ENCODE results near the gene KRT77. TPM values are rescaled to one million over a fixed set of nuclear protein-coding genes. Genes with fewer than 3 reads are reported as not detected.
"Not testable (repeated sequence)": the region's sequence is repeated elsewhere in the genome, so short reads cannot be mapped to it uniquely, and the experiment has no call there.

The KRT77 gene
- total RNA-seq, 1 donor from 2014 or later = not detected

GRCh38 chr12:52673713-52674432 lies 29.5 kb downstream of the KRT77 start:
- H3K27me3 Mint-ChIP-seq (ENCODE audit: low read depth) = peaks cover 44% of the 10 kb centered on the region
- no peaks in the 10 kb centered on the region for H3K36me3 Mint-ChIP-seq (ENCODE audit: low read depth)
- no peaks in the 10 kb centered on the region for H3K9me3 Mint-ChIP-seq (ENCODE audit: low read depth)
- no peak for DNase-seq (ENCODE audit: low spot score)
- TF ChIP-seq CTCF (IDR thresholded peaks at IDR 0.05) = no peak
- no peak overlapping the region for H3K27ac Mint-ChIP-seq (ENCODE audit: unreplicated experiment)
- no peak overlapping the region for H3K4me3 Mint-ChIP-seq (ENCODE audit: unreplicated experiment)
- no peaks in the 10 kb centered on the region for H3K4me1 Mint-ChIP-seq (ENCODE audit: low read depth)

- Mint-ChIP-seq H3K27me3 (ENCODE audit: low read depth) (peaks cover 43% of the 10 kb centered on the region), H3K36me3 (ENCODE audit: low read depth) (no peaks in the 10 kb centered on the region), H3K4me1 (ENCODE audit: low read depth) (no peaks in the 10 kb centered on the region), H3K27ac (ENCODE audit: unreplicated experiment) (no peak overlapping the region), H3K9me3 (ENCODE audit: low read depth) (no peaks in the 10 kb centered on the region), H3K4me3 (ENCODE audit: unreplicated experiment) (no peak overlapping the region)
- TF ChIP-seq CTCF (IDR thresholded peaks at IDR 0.05) = no peak
- DNase-seq (ENCODE audit: low spot score) = no peak
Observed at GRCh38 chr12:52673217-52673616, 30.1 kb downstream of the KRT77 start.

- Mint-ChIP-seq H3K4me3 (ENCODE audit: unreplicated experiment) (no peak overlapping the region), H3K27me3 (ENCODE audit: low read depth) (peaks cover 44% of the 10 kb centered on the region), H3K4me1 (ENCODE audit: low read depth) (no peaks in the 10 kb centered on the region), H3K36me3 (ENCODE audit: low read depth) (no peaks in the 10 kb centered on the region), H3K27ac (ENCODE audit: unreplicated experiment) (no peak overlapping the region), H3K9me3 (ENCODE audit: low read depth) (no peaks in the 10 kb centered on the region)
- no peak for DNase-seq (ENCODE audit: low spot score)
- no peak for TF ChIP-seq CTCF (IDR thresholded peaks at IDR 0.05)
Observed at GRCh38 chr12:52672321-52672933, 30.9 kb downstream of the KRT77 start.

GRCh38 chr12:52670961-52671360 lies 32.4 kb downstream of the KRT77 start:
- no peak for TF ChIP-seq CTCF (IDR thresholded peaks at IDR 0.05)
- Mint-ChIP-seq H3K36me3 (ENCODE audit: low read depth) (no peaks in the 10 kb centered on the region), H3K27me3 (ENCODE audit: low read depth) (peaks cover 47% of the 10 kb centered on the region), H3K4me1 (ENCODE audit: low read depth) (no peaks in the 10 kb centered on the region), H3K4me3 (ENCODE audit: unreplicated experiment) (no peak overlapping the region), H3K27ac (ENCODE audit: unreplicated experiment) (no peak overlapping the region), H3K9me3 (ENCODE audit: low read depth) (no peaks in the 10 kb centered on the region)
- DNase-seq (ENCODE audit: low spot score) = no peak

- no peak overlapping the region for H3K27ac Mint-ChIP-seq (ENCODE audit: unreplicated experiment)
- peaks cover 45% of the 10 kb centered on the region for H3K27me3 Mint-ChIP-seq (ENCODE audit: low read depth)
- H3K4me3 Mint-ChIP-seq (ENCODE audit: unreplicated experiment) = no peak overlapping the region
- no peaks in the 10 kb centered on the region for H3K9me3 Mint-ChIP-seq (ENCODE audit: low read depth)
- DNase-seq (ENCODE audit: low spot score) = no peak
- no peaks in the 10 kb centered on the region for H3K36me3 Mint-ChIP-seq (ENCODE audit: low read depth)
- no peaks in the 10 kb centered on the region for H3K4me1 Mint-ChIP-seq (ENCODE audit: low read depth)
- TF ChIP-seq CTCF (IDR thresholded peaks at IDR 0.05) = no peak
Observed at GRCh38 chr12:52670506-52670905, 32.8 kb downstream of the KRT77 start.

- not testable (repeated sequence) for H3K36me3 Mint-ChIP-seq (ENCODE audit: low read depth); H3K27ac Mint-ChIP-seq (ENCODE audit: unreplicated experiment); H3K9me3 Mint-ChIP-seq (ENCODE audit: low read depth)
Observed at GRCh38 chr12:52669941-52670340, 33.4 kb downstream of the KRT77 start.

More at GRCh38 chr12:52669941-52670340, 33.4 kb downstream of the KRT77 start:
- H3K27me3 Mint-ChIP-seq (ENCODE audit: low read depth) = peaks cover 50% of the 10 kb centered on the region
- H3K4me1 Mint-ChIP-seq (ENCODE audit: low read depth); H3K4me3 Mint-ChIP-seq (ENCODE audit: unreplicated experiment); DNase-seq (ENCODE audit: low spot score): not testable (repeated sequence)

All from chondrocyte (in vitro differentiated cells).